Pancreas (tissue), 10 donors: ENCODE measurements around the gene CAVIN2. TPM values are rescaled to one million over a fixed set of nuclear protein-coding genes. Genes with fewer than 3 reads are reported as not detected.

Experiments
- ATAC-seq, 4 donors: fragments of 200-7000 bp; cut with Tn5 transposase; one replicate each; pipeline versions ENCODE4 v1.8.0 to v1.9.1; 2020; ENCODE audit warnings: mild to moderate bottlenecking in 4 of 4, moderate library complexity in 4 of 4
- DNase-seq, 6 donors: peaks; one replicate each; pipeline ENCODE4 v3.0.0-alpha.2; 2020
- FAIRE-seq: peaks from 2 replicates; lab custom pipeline; 2012; peaks lifted over from hg19 to GRCh38; lab: Jason Lieb, UNC
- H3K27ac ChIP-seq, 4 donors: fragments of 200-600 bp; sonication (generic); 1 replicate in 3 of 4; 2 replicates in 1 of 4; pipeline versions ENCODE4 v1.5.0 to v1.8.0; 2020
- H3K27me3 ChIP-seq, 4 donors: fragments of 200-600 bp; one replicate each; pipeline ENCODE4 v1.8.0; 2021
- H3K36me3 ChIP-seq, 3 donors: fragments of 200-600 bp; sonication (generic) in 1 of 3; one replicate each; pipeline versions ENCODE4 v1.5.0 to v1.8.0; 2020 to 2021
- H3K4me1 ChIP-seq, 3 donors: fragments of 200-600 bp; one replicate each; pipeline ENCODE4 v1.8.0; 2021
- H3K4me3 ChIP-seq, 4 donors: fragments of 200-600 bp; sonication (generic) in 2 of 4; one replicate each; pipeline versions ENCODE4 v1.5.0 to v1.8.0; 2020 to 2021
- H3K9me3 ChIP-seq, 4 donors: fragments of 200-600 bp; one replicate each; pipeline ENCODE4 v1.8.0; 2021
- CTCF ChIP-seq, 4 donors: fragments of 200-600 bp; sonication (generic) in 3 of 4; IDR thresholded peaks; one replicate each; pipeline versions ENCODE4 v1.5.0 to v1.8.0; 2021; ENCODE audit warnings: antibody characterized with exemption in 4 of 4
- WGBS, 2 donors: extraction: QIAGEN DNeasy Blood & Tissue Kit; methylation state at CpG; one replicate each; pipeline ENCODE4 v1.1.7; 2013; 5-methylcytosine and 5-hydroxymethylcytosine counted together
- intact Hi-C, 3 donors: fragments of 100-400 bp; cut with DNase I; formaldehyde crosslinking; loops; one replicate each; pipeline versions ENCODE4 v1.11.1 to v1.14.2; 2022
- polyA plus RNA-seq, 2 donors: library from polyadenylated mRNA; stranded (reverse); fragments of 200-250 nt; gene quantifications; one replicate each; pipeline ENCODE4 v1.2.3, GENCODE V29; 2013
- total RNA-seq, 6 donors: library from RNA; stranded (reverse); fragmentation: NEBNext Ultra II Directional in 4 of 6; extraction: Animal tissue kit (Norgen Biotek cat#: 25700) in 4 of 6; gene quantifications; one replicate each; pipeline versions ENCODE4 v1.2.1 to v1.2.4, GENCODE V29; 2021 to 2023
- donor health status: healthy with polysubstance abuse.
- donor health status: DM: no; HTN: no; CAD: no; lungs with moderate emphysema.
- donor health status: DM: no; HTN: no; CAD: no.
- donor health status: control.
- donor health status: control.
- donor health status: Bipolar disorder and iron deficiency.
- donor health status: DM: yes; HTN: yes; CAD: no.
- donor health status: DM: no; HTN: no; CAD: no.
- donor health status: DM: no; HTN: no; CAD: no.
- donor health status: DM: yes; HTN: yes; CAD: no.

Gene CAVIN2
- total and polyA plus RNA-seq, 8 donors, result 1.3 to 7.0 (median 4.6) TPM

- 77 to 88% methylated on average over 4 of the region's 4 CpGs for WGBS, 2 donors
- peaks cover 0 to 7% (median 3%) of the 10 kb centered on the region in 3 donors for H3K4me1 ChIP-seq
- no peak for FAIRE-seq
- intact Hi-C loops, result no loop called here
- H3K36me3 ChIP-seq, result no peaks in the 10 kb centered on the region
- no peak overlapping the region for H3K4me3 ChIP-seq
- H3K27me3 ChIP-seq, result no peaks in the 10 kb centered on the region
- no peak for ATAC-seq
- no peaks in the 10 kb centered on the region for H3K9me3 ChIP-seq
- no peak for TF ChIP-seq CTCF (IDR thresholded peaks at IDR 0.05)
- DNase-seq, result no peak
- no peak overlapping the region for H3K27ac ChIP-seq
Observed at GRCh38 chr2:191862156-191862775, 15.4 kb upstream of the CAVIN2 start.

GRCh38 chr2:191860760-191861466, 14.0 kb upstream of the CAVIN2 start:
- Histone ChIP-seq H3K27me3 (no peaks in the 10 kb centered on the region), H3K4me3 (no peak overlapping the region), H3K4me1 (no peaks in the 10 kb centered on the region), H3K9me3 (no peaks in the 10 kb centered on the region), H3K27ac (no peak overlapping the region), H3K36me3 (no peaks in the 10 kb centered on the region)
- FAIRE-seq (no peak), DNase-seq (no peak), ATAC-seq (no peak)
- 74 to 77% methylated on average over 1 of the region's 1 CpG for WGBS, 2 donors
- TF ChIP-seq CTCF (IDR thresholded peaks at IDR 0.05), result no peak
- intact Hi-C loops, result no loop called here

- DNase-seq, result no peak
- WGBS, 2 donors, result 86 to 88% methylated on average over 1 of the region's 1 CpG
- no peak for TF ChIP-seq CTCF (IDR thresholded peaks at IDR 0.05)
- Histone ChIP-seq H3K9me3 (no peaks in the 10 kb centered on the region), H3K36me3 (no peaks in the 10 kb centered on the region), H3K27me3 (no peaks in the 10 kb centered on the region), H3K4me3 (no peak overlapping the region), H3K4me1 (no peaks in the 10 kb centered on the region), H3K27ac (no peak overlapping the region)
- no peak for FAIRE-seq
- ATAC-seq, result no peak
- intact Hi-C loops, result no loop called here
Observed at GRCh38 chr2:191859681-191860080, 12.8 kb upstream of the CAVIN2 start.

- H3K27ac ChIP-seq, result no peak overlapping the region
- no peak for TF ChIP-seq CTCF (IDR thresholded peaks at IDR 0.05)
- ATAC-seq, result no peak
- intact Hi-C loops, result no loop called here
- no peak for DNase-seq
- no peaks in the 10 kb centered on the region for H3K27me3 ChIP-seq
- WGBS, 2 donors, result 79 to 88% methylated on average over 3 of the region's 3 CpGs
- no peaks in the 10 kb centered on the region for H3K36me3 ChIP-seq
- H3K9me3 ChIP-seq, result no peaks in the 10 kb centered on the region
- peaks cover 0 to 3% (median 0%) of the 10 kb centered on the region in 3 donors for H3K4me1 ChIP-seq
- no peak overlapping the region for H3K4me3 ChIP-seq
- no peak for FAIRE-seq
Observed at GRCh38 chr2:191857886-191858285, 11.0 kb upstream of the CAVIN2 start.

- no peaks in the 10 kb centered on the region for H3K36me3 ChIP-seq
- no peaks in the 10 kb centered on the region for H3K9me3 ChIP-seq
- H3K4me1 ChIP-seq, result peaks cover 0 to 3% (median 0%) of the 10 kb centered on the region in 3 donors
- no peaks in the 10 kb centered on the region for H3K27me3 ChIP-seq
- intact Hi-C loops, result no loop called here
- H3K4me3 ChIP-seq, result no peak overlapping the region
- DNase-seq (no peak), FAIRE-seq (no peak), ATAC-seq (no peak)
- TF ChIP-seq CTCF (IDR thresholded peaks at IDR 0.05), result no peak
- H3K27ac ChIP-seq, result no peak overlapping the region
- WGBS, 2 donors, result 39 to 40% methylated on average over 2 of the region's 2 CpGs
Observed at GRCh38 chr2:191857259-191857805, 10.4 kb upstream of the CAVIN2 start.
